SKM-1 treated with dmso at 0.1 percent for 144 hours (cell line): Measurements from ENCODE around the gene FN1.
"Not testable (repeated sequence)": the region's sequence is repeated elsewhere in the genome, so short reads cannot be mapped to it uniquely, and the experiment has no call there.

ENCODE experiments used
- DNase-seq: peaks from one replicate; lab custom pipeline; 2025; ENCODE audit not compliant: unreplicated experiment; lab: John Stamatoyannopoulos, UW

The FN1 gene

DNA sequence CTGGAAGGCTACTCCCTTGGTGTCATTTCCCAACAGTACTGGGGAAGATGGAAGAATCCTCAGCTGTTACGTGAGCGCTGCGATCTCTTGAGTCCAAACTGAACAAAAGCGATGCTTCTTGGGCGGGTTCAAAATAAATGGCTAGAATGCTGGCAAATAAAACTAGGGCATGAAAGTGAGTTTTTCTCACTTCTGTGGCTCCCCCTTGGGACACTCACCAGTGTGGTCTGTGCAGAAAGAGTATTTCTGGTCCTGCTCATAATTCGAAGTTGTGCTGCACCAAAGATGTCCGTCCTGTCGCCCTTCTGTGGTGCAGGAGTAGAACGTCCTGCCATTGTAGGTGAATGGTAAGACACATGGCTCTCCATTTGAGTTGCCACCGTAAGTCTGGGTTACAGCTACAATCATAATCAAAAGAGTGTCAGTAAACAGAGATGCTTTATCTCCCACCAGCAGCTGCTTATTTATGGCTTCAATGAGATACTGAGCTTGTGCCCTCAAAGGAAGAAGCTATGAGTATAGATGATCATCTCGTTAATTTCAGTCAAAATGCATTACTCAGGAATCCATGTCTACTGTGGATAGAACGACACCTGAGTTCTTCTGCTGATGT lies 11.8 kb downstream of the FN1 start:
- no peak for DNase-seq

DNA sequence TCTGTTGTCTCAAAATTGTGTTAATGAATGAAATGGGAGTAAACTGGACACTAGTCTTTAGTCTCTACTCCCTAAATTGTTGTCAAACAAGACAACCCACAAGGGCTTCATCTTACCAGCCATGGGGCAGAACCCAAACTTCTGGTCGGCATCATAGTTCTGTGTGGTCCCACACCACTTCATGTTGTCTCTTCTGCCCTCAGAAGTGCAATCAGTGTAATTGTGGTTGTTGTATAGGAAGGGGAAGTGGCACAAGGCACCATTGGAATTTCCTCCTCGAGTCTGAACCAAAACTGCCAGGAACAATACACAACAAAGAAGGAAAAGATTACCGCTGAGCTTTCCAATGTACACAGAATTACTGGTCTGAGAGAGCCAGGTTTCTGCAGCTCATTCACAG lies 12.6 kb downstream of the FN1 start:
- DNase-seq, result no peak

DNA sequence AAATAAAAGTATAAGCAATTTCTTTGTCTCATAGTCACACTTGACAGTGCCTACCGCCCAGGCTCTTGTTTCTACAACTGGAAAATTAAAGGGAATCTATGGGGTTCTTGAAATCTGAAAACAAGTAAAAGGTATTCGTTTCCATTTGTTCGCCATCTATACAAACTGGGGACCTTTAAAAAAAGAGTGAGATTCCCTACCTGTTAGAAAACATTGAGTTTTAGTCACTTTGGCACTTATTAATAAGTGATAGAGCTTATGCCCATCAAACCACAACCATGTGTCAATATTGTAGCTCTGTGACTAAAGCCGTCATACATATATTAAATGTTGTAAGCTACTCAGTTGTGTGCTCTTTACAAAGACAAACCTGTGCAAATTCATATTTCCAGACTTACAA lies 13.2 kb downstream of the FN1 start:
- DNase-seq, result no peak

DNA sequence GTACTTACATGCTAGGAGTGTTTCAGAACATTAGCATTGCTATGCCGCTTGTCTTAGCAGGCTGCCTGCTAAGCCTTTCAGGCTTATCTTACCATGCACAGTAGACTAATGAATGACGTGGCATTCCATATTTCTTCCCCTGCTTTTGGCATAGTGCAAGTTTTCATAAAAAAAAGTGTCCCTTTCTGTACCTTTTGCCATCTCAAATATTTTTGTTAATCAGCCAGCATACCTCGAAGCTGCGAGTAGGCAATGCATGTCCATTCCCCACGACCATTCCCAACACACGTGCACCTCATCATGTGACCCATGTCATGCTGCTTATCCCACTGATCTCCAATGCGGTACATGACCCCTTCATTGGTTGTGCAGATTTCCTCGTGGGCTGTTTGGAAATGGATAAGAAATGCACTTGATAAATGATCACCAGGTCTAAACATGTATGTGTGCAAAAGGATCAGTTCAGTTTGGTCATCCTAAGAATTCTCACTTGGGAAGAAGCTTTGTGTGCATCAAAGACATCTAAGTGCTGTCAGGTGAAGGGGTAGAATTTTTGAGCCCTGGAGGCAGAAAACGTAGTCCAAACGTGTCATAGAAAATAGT lies 13.9 kb downstream of the FN1 start:
- no peak for DNase-seq

DNA sequence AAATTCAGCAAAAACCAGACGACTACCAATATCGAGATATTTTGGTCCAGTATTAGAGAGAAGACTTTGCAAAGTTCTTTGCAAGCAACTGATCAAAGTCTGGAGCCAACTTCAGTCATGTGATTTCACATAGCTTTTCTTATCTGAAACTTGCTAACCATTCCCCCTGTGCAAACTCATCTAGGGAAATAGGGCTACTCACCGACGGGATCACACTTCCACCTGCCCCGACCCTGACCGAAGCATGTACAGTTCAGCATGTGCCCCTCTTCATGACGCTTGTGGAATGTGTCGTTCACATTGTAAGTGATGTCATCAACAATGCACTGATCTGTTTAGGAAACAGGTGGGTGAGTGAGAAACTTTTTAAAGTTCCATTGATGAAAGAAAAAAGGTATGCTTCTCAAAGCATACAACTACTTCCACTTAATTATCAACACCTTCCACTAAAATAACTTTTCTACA lies 15.4 kb downstream of the FN1 start:
- no peak for DNase-seq

DNA sequence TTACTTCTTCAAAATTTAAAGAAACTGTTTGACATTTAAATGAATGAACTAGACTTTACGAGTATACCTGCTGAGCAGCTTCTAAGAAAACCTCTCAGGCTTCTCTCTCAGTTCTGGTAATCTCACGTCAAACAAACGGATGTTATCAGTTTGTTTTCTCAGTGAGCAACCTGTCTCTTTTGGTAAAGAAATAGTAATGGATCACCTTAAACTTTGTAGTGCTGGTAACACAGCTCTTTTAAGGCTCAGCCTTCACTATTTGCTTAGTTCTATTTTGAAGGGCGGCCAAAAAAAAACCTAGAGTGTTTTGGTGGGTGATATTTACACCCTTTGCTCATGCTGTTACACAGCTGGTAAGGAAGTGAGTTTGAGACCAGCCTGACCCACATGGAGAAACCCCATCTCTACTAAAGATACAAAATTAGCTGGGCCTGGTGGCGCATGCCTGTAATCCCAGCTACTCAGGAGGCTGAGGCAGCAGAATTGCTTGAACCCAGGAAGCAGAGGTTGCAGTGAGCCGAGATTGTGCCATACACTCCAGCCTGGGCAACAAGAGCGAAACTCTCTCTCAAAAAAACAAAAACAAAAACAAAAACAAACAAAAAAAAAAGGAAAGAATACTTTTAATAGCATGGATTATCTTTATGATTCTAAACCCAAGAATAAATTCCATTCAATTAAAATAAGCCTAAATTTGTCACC lies 15.9 kb downstream of the FN1 start:
- no peak for DNase-seq

DNA sequence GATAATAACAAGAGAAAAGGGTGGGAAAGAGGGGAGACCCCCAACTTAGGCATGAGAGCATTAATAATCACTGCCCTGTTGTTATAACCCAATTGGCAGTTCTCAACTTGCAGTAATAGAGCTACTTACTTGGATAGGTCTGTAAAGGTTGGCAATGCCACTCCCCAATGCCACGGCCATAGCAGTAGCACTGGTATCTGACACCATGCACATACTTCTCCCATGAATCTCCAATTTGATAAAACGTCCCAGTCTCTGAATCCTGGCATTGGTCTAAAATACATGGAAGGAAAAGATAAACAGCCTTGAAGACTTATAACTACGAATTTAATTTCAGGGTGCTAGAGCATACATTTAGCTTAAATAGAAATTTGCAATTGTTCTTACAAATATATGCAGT lies 16.8 kb downstream of the FN1 start:
- no peak for DNase-seq

DNA sequence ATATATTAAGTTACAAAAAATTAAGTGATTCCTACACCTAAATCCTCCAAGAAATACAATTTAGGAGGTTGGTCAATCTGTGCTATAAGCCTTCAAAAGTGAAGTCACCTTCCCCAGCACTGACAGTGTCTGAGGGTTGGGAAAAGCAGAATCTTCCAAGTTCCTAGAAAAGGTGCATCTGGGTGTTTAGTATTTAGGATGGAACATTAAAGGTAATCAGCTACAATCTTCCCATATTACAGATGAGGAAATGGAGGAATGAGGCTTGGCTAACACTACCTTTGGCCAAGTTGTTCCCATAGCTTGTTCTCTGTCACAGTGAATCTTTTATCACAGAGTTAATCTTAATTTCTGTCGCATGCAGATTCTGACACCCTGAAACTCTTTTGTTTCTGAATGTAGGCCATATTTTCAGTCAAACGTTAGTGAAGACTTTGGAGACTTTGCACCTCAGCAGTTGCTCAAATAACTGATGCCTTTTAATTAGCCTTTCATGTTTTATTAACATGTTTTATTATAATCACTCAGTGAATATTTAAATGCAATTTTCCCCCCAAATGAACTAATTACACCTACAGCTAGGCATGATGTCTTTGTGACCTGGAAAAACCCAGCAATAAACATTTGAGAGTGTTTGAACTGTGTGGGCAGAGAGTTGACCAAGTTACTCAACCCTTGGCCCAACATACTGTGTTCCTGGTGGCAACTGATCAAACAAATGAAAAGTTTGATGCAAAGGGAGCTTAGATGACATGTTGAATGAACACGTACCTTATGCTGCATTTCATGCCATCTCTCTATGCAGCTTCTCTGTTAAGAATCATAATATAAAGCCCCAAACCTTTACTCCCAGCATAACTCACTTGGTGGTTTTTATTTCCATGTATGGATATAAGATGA lies 17.6 kb downstream of the FN1 start:
- DNase-seq, result no peak

DNA sequence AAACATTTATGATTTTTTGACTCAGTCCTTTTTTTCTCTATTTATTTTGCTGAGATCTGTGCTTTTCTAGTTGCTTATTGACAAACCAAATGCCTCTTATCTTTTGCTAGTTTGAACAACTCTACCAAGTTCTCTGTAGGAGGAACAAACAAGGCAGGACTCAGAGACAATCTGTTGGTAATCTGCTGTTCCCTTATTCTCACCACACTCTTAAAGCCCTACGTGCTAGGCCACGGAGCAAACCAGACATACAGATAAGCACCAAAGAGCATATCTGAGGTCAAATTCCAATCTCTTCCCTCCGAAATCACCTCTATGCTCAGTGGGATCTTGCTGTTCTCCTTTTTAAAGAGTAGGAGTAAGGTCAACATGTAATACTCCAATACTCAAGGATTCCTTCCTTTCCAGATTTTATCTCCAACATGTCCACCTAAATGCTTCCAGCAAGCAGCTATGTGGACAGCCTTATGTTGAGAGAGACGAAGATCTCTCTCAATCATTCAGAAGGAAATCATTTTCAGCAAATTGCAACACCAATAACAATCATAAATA lies 18.4 kb downstream of the FN1 start:
- DNase-seq, result no peak

DNA sequence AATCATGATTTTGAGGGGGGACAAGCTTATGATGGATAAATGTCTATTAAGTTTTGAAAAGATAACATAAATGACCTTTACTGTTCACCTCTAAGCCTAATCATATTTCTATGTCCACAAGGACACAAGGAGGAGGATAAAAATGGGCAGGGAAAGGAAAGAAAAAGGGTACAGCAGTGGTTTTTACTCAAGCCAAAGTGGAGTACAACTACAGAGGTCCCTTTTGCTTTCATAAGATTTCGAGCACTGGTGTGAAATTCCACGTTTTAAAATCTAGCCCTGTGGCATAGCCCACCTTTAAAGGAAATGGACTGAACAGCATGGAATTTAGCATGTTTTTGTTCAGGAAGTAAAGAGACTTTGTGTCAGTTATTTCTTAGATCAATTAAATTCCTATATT lies 19.2 kb downstream of the FN1 start:
- no peak for DNase-seq

DNA sequence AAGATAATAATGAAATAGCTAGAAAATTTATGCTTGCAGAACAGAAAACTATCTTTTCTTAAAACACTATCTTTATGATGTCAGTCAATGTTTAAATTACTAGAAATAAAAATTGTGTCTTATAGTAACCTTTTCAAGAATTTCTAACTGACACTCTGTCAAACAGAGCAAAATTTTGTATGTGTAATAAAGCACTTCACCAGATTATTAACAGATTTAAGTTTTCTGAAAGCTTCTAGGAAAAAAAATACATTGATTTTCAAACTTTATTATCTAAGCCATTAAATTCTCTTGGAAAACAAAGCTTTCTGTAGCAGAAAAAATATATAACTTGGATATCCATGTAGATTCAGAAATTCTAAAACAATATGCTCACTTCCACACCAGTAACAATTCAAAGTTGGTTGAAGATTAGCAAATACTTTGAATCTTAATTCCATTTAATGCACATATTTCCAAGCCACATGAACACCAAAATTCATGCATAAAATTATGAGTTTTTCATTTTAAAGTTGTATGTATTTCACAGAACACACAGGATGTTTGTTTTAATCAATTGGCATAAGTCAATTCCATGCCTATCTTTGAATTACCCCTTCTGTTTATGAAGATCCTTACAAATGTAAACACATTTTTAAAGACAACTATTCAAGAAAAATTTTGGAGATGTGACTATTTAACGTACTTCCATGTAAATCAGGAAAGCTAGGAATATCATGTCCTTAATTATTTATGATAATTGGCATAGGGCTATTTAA lies 19.9 kb downstream of the FN1 start:
- DNase-seq, result no peak

DNA sequence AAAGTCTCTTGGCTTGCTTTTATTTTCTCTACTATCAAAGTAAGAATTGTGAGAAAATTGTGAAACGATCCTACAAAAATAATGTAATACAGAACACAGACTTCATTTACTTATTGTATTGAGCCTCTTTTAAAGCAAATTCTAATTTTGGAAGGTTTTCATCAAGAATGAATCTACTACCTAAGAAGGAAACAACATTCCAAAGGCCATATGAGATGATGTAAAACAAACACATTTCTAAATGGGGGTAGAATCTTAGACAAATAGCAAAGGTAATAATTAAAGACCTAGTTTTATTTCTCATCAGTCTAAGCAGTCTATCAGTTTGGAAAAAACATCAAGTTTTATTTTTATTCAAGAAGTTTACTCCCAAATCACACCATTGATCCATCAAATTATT lies 20.6 kb downstream of the FN1 start:
- DNase-seq, result no peak

DNA sequence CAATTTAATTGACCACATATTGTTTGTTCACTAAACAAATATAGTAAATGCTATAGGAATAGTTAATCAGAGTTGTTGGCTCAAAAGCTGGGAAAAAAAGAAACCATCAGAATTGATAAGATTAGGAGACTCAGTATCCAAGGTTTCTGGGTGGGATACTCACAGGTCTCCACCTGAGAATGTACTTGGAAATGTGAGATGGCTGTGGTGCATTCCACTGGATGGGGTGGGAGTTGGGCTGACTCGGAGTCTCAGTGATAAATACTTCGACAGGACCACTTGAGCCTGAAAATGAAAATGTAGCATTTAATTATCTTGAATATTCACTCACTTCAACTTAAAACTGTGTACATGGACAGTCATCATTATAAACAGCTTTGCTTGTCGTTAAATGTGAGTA lies 21.2 kb downstream of the FN1 start:
- no peak for DNase-seq

DNA sequence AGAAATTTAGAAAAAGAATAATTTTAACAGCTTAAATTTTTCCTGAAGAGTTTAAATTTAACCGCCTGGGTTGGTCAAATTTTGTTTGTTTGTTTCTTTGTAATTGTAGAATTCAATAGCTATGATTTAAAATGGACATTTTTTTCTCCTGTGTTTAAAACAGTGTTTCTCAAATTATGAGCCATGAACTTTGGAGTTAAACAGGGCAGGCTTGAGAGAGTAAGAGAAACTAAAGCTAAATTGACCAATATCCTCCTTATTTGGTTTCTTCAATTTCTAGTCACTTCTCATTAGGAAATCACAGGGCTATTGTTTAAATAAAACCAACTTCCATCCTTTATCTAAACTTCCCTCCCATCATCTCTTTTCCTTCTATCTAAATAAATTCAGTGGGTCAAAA lies 21.9 kb downstream of the FN1 start:
- no peak for DNase-seq

DNA sequence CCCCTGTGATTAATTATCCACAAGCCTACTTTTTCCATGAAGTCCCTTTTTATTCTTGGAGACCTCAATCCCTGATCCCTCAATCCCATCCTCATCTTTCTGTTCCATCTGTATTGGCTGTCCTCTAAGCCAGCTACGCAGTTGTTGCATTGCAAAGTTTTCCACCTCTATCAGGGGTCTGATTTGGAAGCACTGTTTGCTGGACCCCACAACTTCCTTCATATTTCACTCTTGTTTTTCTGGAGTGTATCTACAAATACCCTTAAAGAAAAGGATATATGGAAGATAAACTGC lies 22.4 kb downstream of the FN1 start:
- no peak for DNase-seq

DNA sequence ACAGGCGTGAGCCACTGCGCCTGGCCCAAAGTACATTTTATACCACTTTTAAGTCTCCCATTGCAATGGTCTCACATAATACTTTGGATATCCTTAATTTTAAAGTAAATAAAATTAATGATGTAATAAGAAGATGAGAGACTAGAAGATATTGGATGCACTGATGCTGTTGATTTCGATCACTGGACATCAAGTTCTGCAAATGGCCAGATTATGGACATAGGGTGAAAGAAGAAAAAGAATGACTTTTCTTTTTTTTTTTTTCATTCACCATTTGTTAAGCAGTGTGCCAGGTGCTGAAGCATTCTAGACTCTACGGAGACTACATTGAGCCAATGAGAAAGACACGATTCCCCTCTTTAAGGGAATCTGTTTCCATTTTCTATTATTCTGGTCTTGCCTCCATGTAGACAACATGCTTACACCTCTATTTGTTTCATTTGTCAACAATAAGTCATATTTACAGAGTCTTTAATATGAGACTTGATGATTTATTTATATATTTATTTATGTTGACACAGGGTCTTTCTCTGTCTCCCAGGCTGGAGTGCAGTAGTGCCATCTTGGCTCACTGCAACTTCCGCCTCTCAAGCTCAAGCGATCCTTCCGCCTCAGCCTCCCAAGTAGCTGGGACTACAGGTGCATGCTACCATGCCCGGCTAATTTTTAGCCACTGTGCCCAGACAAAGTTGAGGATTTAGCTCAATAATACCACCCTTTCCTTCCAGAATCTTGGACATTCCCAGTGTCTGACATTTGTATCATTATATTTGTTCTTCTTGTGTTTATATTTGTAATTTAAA lies 23.7 kb downstream of the FN1 start:
- DNase-seq, result no peak

DNA sequence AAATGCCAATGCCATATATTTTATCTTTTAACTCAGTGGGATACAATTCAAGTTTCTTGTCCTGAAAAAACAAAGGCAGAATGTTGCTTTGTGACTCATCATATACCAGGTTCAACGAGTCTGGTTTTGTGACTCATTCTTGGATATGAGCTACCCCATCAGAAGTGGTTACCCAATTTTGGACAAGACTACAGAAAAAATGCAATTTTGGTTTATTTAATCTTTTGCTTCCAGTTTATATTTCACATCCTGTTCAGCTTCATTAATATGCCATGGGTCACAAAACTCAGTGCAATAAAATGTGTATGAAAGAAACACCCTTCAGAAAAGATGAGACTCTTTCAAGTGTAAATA lies 25.0 kb downstream of the FN1 start:
- DNase-seq, result no peak

DNA sequence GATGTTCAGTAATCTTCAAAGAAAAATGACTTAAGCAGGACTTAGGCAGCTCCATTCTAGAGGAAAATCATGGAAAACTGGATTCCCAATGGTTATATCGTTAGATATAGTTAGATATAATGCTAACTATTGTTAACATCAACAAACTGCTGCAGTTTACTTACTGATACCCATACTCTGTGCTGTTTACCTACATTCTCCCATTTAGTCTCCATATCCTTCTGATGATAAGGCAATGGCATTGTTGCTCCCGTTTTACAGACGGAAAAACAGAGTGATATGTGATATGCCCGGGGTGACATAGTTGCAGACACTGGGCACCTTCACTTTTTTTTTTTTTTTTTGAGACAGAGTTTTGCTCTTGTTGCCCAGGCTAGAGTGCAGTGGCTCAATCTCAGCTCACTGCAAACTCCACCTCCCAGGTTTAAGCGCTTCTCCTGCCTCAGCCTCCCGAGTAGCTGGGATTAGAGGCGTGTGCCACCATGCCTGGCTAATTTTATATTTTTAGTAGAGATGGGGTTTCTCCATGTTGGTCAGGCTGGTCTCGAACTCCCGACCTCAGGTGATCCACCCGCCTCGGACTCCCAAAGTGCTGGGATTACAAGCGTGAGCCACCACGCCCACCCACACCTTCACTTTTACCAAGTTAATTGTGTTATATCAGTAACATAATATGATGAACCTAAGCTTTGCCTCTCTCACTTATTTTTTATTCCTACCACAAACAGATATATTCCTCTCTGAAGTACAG lies 25.5 kb downstream of the FN1 start:
- DNase-seq, result not testable (repeated sequence)

DNA sequence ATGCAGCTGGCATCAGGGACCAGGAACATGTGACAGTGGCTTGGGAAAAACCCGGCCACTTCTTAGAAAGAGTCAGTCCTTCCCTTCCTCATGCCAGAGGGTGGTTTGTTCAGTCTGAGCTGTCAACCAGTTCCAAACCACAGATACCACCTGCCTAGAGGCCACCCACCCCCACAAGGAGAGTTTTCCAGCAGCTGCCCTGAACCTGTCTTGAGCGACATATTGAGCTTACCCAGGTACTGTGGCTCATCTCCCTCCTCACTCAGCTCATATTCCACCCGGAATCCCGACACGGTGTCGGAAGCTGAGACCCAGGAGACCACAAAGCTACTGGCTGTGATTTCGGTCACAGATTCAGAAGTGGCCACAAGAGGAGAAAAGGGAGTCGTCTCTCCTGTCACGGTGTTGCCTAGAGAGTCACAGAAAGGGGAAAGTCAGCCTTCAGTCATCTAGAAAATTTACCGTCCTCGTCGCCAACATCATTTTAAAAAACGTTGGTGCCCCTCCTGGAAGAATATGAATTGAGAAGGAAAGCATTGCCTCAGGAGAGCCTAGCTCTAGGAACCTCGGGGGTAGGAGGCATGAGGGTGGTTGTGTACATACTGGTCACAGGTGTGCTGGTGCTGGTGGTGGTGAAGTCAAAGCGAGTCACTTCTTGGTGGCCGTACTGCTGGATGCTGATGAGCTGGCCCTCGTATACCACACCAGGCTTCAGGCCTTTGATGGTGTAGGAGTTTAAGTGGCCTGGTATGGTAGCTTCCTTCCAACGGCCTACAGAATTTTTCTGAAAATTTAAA lies 26.3 kb downstream of the FN1 start:
- no peak for DNase-seq
